ENCODE measurements around the gene DSC3.

The DSC3 gene

GRCh38 chr18:31042406-31043181 lies at the start of gene DSC3:
DSC3 (minus strand) TSS chr18:31042742; CDS start chr18:31042660, 82 bp downstream.
- DNase-seq, result no peak

DNA sequence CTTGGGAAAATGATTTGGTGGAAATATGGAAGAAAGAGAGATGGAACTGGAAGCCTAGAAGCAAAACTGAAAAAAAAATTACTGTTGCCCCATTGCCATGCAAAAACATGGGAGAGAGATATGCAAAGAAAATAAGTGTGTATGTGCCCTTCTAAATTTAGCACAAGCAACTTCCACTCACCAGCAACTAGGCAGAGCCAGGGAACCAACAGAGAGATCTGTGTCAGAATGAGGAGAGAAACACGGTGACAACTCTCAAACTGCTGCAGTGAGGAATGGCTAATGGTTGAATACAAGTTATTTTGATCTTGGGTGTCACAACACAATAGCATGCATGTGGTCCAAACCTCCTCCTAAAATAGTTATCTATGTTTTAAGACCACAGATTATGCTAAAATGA lies 48.8 kb upstream of the DSC3 start:
- DNase-seq, result no peak

DNA sequence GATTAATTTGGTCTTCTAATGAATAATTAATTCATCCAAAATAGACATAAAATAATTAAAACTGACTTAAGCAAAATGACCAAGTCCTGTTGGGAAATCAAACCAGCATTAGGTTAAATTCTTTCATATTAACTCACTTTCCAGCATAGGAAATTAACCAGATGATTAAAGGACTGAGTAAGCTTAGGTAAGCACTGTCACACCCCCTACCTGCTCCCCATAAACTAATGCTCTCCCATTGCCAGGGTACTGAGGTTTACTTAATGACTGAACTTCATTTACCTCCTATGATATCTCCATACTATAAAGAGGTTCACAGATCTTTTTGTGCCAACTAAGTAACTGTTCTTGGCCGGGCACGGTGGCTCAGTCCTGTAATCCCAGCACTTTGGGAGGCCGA lies 46.0 kb upstream of the DSC3 start:
- no peak for DNase-seq

- DNase-seq, result no peak
Observed at GRCh38 chr18:31079973-31080372, 37.4 kb upstream of the DSC3 start.

- no peak for DNase-seq
Observed at GRCh38 chr18:31077878-31078277, 35.3 kb upstream of the DSC3 start.

- no peak for DNase-seq
Observed at GRCh38 chr18:31072175-31072574, 29.6 kb upstream of the DSC3 start.

- DNase-seq, result no peak
Observed at GRCh38 chr18:31070206-31070605, 27.7 kb upstream of the DSC3 start.

DNA sequence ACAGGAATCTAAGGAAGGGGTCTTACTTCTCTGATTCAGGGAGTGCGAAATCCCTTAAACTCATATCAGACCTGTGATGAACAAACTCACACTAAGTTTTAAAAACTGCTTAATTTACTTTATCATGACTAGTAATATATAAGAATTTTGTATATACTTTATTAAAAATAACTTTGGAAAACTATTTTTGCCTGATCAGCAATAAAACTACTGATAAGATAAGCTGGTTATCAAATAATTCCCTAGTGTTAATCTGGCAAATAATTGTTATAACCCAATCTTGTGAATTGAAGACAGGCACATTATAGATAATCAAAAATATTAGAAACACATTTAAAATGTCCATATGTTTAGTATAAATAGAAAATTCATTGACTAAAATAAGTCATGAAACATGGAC lies 23.7 kb upstream of the DSC3 start:
- DNase-seq, result no peak

- DNase-seq, result no peak
Observed at GRCh38 chr18:31065036-31065773, 22.7 kb upstream of the DSC3 start.

DNA sequence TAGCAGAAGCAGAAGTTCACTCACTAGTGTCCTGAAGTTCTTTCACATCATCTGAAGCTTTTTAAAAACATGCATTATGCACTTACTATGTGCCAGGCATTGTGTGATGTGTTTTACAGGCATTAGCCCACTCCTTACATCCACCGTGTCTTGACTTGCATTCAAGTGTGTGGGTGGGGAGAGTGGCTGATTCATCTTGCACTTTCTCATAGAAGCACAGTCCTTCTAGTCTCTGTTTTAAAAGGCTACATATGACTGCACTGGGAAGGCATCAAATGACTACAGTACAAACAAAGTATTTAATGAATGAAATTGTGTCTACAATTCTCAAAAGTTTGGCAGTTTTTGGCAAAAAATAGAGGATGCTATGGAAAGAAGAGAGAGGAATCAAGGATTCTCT lies 21.6 kb upstream of the DSC3 start:
- no peak for DNase-seq

DNA sequence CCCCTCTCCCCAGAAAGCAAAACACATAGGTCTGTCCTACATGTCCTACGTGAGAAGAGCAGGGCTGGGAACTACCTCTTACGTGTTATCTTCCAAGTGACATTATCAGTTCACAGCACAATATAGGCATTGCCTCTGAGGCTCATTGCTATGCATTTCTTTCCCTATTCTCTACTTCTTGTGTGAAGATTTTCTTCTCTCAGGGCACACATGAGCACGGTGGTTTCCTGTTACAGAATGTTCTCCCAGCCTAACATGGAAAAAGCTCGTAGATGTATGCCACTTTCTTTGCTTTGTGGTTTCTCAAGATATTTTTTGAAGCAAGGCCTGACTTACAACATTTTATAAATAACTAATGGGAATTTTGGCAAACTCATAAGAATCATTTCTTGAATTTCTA lies 19.4 kb upstream of the DSC3 start:
- DNase-seq, result no peak

GRCh38 chr18:31058897-31059296 lies 16.4 kb upstream of the DSC3 start:
- DNase-seq, result no peak

DNA sequence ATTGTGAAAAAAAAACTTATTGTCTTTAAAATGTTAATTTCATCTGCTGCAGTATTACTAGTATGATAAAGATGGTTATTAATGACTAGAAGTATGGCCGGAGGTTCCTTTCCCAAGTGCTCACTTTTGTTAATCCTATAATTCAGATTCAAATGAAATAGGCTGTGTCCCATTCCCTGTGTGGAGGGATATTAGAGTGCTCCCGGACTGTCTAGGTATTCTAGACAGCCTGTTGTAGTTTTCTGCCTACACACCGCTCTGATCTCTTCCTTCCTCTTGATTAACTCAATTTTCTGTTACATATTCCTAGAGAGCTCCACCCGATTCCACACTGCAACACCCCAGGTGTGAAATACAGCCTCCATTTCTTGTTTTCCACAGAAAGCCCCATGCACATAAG lies 15.4 kb upstream of the DSC3 start:
- no peak for DNase-seq

- DNase-seq, result no peak
Observed at GRCh38 chr18:31057051-31057450, 14.5 kb upstream of the DSC3 start.

- DNase-seq, result no peak
Observed at GRCh38 chr18:31056296-31056695, 13.8 kb upstream of the DSC3 start.

DNA sequence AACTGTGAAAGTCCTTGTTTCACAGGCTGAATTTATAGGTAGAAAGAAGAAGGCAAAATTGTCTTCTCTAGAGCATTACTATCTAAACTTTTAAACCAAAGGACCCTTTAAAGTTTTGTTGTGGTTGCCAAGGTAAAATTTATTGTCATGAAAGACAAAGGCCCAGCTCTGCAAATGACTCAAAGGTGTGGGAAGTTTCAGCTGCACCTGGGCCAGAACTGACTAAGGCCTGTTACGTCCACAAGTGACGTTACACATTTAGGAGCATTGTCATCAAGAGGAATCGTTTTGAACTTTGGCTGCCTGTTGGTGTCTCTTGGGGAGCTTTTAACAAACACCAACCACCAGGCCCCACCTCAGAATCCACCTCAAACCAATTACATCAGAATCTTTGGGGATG lies 8.1 kb upstream of the DSC3 start:
- DNase-seq, result no peak

DNA sequence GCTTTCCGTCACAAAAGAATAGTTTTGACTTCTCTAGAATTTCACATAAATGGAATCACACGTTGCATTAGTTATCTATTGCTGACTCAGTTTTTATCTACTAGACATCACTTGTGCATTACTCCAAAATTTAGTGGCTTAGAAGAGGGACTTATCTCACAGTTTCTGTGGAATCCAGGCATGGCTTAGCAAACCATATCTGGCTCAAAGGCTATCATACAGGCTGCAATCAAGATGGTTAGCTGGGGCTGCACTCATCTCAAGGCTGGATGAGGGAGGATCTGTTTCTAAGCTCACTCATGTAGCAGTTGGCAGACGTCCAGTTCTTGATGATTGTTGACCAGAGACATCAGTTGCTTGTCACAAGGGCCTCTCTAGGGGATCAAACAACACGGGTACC lies 6.6 kb upstream of the DSC3 start:
- DNase-seq, result no peak

GRCh38 chr18:31048216-31048615 lies 5.7 kb upstream of the DSC3 start:
- no peak for DNase-seq

DNA sequence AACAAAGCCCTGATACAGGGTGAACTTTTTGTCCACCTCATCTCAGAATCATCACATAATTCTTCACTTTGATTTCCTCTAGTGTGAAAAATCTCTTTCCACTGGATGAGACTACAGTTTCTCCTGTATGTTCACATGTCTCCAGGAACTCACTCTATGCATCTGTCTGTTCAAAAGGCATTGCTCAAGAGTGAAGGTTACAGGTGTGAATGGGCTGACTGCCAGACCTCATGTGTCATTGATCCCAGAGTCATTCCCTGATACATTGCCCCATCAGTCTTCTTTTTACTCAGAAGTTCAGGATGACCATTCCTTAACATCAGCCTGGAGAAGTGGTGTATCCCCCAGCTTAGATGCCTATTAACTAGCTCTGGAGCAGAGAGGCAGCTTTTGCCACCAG lies 4.4 kb upstream of the DSC3 start:
- no peak for DNase-seq

GRCh38 chr18:31045599-31045998 lies 3.1 kb upstream of the DSC3 start:
- no peak for DNase-seq

DNA sequence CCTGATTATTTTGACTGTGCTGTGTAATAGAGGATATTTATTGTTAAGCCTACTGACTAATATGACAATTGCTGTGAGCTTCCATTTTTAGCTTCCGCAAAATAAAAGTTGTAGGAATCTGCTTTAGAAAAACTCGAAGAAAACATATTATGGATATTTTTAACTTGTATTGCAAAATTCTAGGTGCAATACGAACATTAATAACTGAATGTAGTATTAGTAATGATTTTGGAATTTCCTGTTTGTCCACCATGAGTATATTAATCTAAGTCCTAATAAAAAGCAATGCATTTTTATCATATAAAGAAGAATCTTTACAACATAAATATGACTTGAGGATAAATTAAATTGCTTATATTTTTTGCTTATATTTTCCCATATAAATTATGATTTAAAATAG lies 2.4 kb upstream of the DSC3 start:
- no peak for DNase-seq

DNA sequence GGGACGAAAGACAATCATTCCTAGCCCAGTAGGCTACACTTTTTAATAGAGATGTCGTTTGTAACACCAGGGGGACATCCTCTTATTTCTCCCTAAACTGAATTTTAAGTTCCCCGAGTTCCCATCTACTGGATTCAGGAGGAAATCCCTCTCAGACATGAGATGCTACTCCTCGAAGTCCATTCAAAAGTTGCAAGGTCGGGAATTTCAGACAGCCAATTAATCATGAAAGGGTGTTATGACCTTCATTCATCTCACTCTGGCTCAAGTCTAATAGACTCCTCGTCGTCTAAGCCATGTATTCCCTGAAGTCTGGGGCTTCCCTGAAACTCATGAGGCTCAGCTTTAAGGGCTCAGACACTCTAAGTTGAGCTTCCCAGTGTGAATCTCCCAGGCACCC lies 1.2 kb upstream of the DSC3 start:
- no peak for DNase-seq

GRCh38 chr18:31042084-31042405 lies 497 bp downstream of the DSC3 start:
- DNase-seq, result no peak

DNA sequence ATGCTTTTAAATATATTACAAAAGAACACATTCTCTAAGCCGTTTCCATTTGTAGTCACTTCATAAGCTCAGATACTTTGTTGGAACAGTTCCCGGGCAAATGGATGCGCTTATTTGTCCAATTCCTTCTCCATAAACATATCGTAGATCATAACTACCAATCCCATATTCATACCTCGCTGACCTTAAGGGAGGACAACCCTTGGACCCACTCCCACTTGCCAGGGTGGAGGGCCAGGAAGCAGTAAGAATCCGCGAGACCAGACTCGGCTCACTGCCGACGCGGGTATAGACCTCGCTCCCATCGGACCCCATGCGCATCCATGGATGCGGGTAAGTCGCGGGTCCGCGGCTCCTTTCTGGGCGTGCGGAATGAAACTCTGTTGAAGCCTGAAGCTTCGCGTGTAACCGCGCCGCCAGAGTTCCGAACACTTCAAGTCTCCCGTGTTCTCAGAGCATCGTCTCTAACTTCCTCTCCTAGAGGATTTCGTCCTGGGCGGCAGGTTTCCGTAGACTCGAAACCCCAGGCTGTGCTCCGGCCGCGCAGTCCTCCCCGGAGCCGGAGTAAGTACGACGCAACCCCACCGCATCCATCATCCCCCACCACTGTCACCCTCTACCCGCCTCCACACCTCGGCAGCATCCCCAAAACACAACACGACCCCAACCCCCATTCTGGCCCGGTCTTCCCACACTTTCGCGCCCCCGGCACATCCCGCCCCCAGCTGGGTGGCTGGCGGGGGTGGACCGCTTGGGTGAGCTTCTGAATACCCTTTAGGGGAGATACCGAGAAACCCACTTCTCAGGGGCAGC lies 1.1 kb downstream of the DSC3 start:
- no peak for DNase-seq
